HG03442 (cell line): ENCODE data around the gene CDC20B.

Source experiments
- ATAC-seq: cut with Tn5 transposase; IDR thresholded peaks from one replicate; pipeline ENCODE4 v1.9.1; 2021; ENCODE audit warnings: mild to moderate bottlenecking, moderate library complexity; ENCODE audit not compliant: unreplicated experiment

The CDC20B gene

GRCh38 chr5:55172937-55173686, at the start of gene CDC20B:
TSS of gene CDC20B (minus strand) at chr5:55173177. CDS start at chr5:55173000, 177 bp downstream.
- peak; percentile 81 for ATAC-seq

- ATAC-seq = no peak
These were observed 49.4 kb upstream of the CDC20B start for GRCh38 chr5:55222092-55222984.

GRCh38 chr5:55220433-55221185, 47.6 kb upstream of the CDC20B start:
- ATAC-seq = no peak

GRCh38 chr5:55219770-55220169, 46.8 kb upstream of the CDC20B start:
- no peak for ATAC-seq

- ATAC-seq = no peak
These were observed 46.0 kb upstream of the CDC20B start for GRCh38 chr5:55218967-55219366.

- no peak for ATAC-seq
These were observed 38.4 kb upstream of the CDC20B start for GRCh38 chr5:55211184-55211874.

GRCh38 chr5:55205001-55205400, 32.0 kb upstream of the CDC20B start:
- no peak for ATAC-seq

GRCh38 chr5:55191165-55191564, 18.2 kb upstream of the CDC20B start:
- no peak for ATAC-seq

- ATAC-seq = no peak
These were observed 15.9 kb upstream of the CDC20B start for GRCh38 chr5:55188656-55189540.

GRCh38 chr5:55187370-55187769, 14.4 kb upstream of the CDC20B start:
- ATAC-seq = no peak

GRCh38 chr5:55180016-55180415, 7.0 kb upstream of the CDC20B start:
- ATAC-seq = no peak

- no peak for ATAC-seq
These were observed 4.1 kb upstream of the CDC20B start for GRCh38 chr5:55177078-55177477.

GRCh38 chr5:55176176-55176818, 3.3 kb upstream of the CDC20B start:
- ATAC-seq = no peak

GRCh38 chr5:55175781-55176175, 2.8 kb upstream of the CDC20B start:
- no peak for ATAC-seq

- ATAC-seq = peak; percentile 3
These were observed 782 bp upstream of the CDC20B start for GRCh38 chr5:55173687-55174230.

- ATAC-seq = peak; percentile 62
These were observed 702 bp downstream of the CDC20B start for GRCh38 chr5:55172051-55172899.

GRCh38 chr5:55171471-55171870, 1.5 kb downstream of the CDC20B start:
- no peak for ATAC-seq

GRCh38 chr5:55162666-55163065, 10.3 kb downstream of the CDC20B start:
- ATAC-seq = no peak
